Raji (cell line): ENCODE measurements around the gene MTR.

Experiments
- POLR2A ChIP-seq: IDR thresholded peaks from 2 replicates; pipeline ENCODE4 v1.6.1; 2011; ENCODE audit warnings: low read depth, low read length, control low read depth; ENCODE audit not compliant: insufficient read depth

The MTR gene

DNA sequence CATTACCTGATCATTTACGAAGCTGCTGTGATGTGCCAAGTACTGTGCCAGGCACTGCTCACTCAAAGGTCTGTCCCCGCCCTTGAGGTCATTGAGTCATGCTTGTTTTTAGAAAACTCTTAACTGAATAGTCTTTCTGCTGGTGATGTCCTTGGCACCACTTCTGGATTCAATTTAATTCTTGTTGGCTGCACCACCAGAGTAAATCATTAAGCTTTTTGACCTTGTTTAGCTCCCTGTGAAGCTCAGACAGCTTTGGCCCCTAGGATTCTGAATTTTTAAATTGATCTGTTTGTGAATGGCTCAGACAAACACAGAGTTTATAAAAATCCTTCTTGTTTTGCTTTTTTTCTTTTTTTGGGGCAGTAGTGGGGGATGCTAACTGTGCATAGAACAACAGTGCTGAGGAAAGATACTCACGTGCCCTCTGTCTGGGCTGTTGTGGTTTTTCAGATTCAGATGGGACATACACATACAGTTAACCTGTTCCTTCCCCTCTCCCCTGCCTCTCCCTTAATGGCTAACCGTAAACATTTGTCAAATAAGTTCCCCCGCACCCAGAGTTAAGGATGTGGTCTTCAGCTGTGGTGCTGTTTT is 67.6 kb downstream of the MTR start:
- TF ChIP-seq POLR2A, result no peak

DNA sequence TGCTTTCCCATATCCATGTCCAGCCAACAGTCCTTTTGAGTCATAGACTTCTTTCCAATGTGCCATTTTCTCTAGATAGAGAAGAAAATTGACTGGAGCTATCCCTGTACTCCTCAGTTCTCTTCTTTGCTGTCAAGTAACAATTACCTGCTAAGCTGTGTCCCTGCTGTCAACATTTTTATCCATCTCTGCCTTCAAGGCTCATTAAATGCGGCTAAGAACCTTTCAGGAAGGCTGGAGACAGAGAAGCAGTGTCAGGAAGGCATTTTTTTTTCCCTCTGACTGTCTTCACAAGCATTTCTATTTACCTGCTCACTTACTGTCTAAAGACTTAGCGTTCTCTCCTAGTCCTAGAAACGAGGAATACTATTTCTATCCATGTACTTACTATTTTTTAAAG is 69.1 kb downstream of the MTR start:
- no peak for TF ChIP-seq POLR2A

DNA sequence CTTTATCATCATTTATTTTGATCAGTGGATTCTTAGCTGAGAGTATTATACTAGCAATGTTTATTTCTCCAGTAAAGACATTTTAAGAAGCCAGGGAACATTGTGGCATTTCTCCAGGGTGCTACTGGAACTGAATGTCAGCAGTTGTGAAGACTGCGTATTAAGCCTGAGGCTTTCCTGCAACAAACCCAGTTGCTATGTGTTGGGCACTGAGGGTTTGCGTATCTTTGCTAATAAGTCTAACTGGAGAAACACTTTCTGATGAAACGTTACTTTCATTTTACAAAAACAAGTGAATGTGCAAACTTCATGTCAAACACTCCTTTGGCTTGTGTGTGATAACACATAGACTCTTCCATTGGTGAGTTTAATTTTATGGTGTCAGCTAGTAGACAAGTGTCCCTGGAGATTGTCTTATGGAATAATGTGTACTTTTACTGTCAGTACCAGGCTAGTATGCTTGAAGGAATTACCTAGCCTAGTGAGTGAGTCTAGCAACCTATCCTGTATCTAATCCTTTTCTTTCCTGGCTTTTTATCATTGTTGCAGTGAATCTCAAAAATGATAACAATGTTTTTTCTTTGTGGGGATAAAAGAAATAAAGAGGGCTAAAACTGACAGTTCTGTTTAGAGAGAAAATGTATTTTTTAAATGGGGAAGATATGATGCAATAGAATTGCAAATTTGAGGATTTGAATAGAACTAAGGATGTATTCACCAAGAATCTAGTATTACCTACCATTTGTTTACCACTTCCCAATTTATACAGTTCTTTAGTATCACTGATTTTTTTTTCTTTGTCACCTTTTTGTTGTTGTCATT is 70.1 kb downstream of the MTR start:
- no peak for TF ChIP-seq POLR2A

DNA sequence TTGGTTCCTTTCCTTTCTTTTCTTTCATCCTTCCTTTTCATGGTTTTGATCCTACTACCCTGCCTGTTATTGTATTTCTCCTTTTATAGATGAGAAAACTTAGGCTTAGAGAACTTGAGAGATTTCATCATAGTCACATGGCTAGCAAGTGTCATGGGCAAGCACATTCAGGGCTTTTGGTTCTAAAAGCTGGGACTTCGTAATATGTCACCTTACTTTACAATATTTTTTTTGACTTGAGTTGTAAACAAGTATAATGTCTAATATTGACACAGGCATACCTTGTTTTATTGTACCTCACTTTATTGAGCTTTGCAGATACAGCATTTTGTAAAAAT is 70.7 kb downstream of the MTR start:
- TF ChIP-seq POLR2A, result no peak

DNA sequence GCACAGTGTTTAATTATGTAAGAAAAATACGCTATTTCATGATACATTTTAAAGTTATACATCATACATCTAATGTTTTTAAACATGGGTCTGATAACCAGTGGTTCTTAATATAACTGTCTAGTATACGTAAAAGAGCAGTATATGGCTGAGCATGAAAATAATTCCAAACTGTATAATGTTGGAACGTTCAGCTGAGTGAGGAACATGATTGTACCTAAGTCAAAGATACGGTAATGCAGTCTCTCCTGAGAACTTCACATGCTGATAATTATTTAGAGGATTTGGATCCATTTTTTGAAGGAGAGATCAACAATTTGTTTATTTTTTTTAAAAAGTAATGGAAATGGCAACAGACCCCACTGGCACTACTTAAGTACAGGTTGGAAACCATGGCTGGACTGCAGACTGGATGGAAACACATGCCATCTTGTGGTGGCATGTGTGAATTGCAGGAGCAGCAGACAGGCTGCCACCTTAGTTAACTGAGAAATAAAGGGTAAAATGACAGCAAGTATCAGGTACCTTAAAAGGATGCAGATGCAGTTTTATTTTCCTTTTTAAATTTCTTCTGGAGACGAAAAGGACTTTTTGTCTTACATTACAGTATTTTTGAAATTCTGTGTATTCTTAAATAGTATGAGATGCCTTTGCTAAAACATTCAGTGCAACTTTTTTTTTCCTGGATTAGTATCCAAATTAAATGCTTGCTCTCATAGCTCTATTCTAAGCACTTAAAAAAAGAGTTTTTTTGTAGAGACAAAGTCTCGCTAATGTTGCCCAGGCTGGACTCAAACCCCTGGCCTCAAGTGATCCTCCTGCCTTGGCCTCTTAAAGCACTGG is 73.8 kb downstream of the MTR start:
- TF ChIP-seq POLR2A, result no peak

DNA sequence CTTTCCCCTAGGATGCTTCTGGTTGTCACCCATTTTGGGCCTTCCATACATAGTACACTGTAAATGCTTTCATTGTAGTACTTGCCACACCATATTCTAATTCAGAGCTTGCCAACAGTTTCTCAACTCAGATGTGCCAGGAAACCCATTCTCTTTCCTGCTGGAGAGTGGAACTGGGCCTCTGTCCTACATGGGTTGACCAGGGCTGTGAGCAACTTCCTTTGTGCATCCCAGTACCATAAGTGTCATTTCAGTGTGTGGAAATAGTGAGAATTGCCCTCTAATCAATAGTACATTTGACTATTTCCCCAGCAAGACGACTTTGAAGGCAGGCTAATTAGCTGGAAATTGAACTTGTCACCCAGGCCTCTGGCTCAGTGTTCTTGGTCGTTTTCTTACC is 74.8 kb downstream of the MTR start:
- TF ChIP-seq POLR2A, result no peak

DNA sequence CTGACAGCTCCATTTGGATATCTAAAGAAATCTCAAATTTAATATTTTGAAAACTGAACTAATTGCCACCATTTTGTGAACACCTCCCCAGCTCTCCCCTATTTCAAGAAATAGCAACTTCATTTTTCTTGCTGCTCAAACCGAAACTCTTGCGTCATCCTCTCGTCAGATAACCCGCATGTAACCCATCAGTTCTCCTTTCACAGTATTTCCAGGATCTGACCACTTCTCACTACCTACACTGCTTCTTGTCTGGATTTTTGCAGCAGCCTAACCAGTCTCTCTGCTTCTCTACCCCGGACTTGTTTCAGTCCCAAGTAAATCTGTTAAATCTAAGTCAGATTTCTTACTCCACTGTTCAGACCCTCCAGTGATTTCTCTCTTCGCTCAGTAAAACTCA is 75.6 kb downstream of the MTR start:
- no peak for TF ChIP-seq POLR2A

DNA sequence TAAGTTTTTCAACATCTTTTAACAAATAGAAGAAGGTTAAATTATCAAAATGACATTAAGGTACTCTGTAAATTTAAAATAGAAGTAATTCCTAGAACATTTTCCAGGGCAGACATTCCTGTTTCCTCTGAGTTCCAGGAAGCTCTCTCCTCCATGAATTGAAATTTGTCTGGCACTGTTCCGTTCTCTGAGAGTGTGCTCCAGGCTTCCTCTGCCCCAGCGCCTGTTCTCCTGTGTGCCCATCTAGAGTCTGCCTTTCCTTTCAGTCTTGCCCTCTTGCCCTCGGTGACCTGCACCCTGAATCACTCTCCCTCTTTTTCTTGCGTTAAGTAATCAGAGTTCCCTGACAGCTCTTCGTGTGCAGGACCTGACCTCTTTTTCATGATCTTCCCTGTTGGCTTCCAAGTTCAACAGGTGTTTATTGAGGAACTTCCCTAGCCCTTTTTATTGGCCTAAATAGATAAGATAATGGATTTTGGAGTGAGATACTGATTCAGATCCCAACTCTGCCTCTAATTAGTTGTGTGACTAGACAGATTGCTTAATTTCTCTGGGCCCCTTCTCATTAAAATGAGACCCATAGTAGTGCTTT is 77.1 kb downstream of the MTR start:
- no peak for TF ChIP-seq POLR2A

DNA sequence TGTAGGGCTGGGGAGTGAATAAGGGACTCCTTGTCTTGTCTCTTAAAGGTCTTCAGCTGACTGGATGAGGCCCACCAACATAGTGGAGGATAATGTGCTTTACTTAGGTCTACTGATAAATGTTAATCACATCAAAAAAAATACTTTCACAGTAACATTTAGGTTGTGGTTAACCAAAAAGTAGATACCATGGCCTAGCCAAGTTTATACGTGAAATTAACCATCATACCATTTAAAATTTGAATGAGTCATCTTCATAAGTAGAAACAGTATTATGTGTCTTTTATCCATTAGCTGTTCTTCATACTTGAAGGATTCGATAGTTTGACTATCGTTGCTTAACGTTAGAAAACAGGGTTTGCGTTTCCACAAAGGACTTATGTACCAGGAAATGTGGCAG is 80.9 kb downstream of the MTR start:
- no peak for TF ChIP-seq POLR2A

DNA sequence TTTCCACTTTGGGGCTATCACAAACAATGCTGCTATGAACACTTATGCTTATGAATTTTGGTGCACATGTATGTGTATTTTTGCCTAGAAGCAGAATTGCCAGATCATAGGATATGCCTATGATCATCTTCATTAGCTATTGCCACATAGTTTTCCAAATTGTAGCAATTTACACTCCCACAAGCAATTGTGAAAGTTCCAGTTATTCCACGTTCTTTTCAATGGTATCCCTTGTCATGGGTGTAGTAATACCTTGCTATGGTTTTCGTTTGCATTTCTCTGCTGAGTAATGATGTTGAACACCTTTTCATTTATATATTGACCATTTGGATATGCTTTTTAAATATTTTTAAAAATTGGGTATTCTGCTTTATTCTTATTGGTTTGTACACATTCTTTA is 82.6 kb downstream of the MTR start:
- no peak for TF ChIP-seq POLR2A

DNA sequence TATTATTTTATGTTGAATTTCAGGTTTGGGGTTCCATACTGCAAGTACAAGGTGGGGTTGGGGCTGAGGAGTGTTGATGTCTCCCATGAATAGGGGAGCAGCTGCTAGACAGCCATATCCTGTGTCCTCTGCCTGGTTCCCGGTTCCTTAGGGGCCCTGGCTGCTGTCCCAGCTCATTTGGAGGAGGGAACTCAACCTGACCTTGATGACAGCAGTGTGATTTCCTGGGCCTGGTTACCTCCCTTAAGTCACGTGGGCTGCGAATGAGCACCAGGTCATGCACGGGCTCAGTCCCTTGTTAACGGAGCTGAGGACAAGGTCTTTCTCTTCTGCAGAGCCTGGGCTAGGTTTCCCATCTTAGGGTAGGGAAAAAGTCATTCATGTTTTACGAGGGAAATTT is 85.1 kb downstream of the MTR start:
- no peak for TF ChIP-seq POLR2A

DNA sequence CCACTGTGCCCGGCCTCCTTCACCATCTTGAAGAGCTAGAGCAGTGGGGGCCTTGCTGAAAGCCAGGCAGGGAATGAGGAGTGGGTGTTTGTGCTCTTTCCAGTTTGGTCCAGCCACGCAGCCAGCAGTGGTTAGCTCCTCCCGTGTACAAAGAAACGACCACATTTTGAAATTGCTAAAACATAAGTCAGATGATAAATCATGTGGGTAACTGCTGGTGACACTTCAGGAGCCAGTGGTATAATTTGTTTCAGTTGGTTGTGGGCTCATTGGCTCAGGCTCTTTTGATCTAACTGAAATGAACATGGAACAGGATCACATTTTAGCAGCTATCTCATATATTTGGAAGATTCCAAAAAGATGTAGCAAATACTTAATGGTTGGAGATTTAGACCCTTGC is 87.6 kb downstream of the MTR start:
- no peak for TF ChIP-seq POLR2A

DNA sequence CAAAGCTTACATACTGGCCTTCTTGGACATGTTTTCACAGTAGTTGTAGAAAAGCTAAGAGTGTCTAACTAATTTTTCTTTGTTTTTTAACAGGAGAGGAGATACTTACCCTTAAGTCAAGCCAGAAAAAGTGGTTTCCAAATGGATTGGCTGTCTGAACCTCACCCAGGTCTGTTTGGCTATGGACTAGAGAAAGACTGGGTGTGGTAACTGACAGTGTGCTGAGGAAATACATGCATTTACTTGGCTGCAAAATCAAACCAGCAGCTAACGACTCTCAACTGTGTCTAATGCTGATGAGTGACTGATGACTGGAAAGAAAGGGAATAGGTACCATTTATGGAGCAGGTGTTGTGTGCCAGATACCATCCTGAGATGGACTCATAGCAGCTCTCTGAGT is 91.1 kb downstream of the MTR start:
- TF ChIP-seq POLR2A, result no peak

DNA sequence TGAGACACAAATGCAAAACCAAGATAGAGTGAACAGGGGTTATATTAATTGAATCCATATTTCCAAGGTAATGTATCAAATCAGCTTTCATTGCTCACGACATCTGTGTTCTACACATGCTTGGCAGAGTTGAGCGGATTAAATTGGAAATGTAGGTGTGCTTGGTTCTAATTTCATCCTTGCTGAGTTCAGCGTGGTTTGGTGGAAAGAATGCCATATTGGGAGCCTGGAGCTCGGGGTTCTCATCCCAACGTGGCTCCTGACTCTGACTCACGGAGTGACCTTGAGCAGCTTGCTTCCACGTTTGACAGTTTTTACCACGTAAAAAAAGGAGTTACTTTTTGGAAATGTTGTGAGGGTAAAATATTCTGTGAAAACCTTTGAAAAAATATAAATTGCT is 92.0 kb downstream of the MTR start:
- no peak for TF ChIP-seq POLR2A

DNA sequence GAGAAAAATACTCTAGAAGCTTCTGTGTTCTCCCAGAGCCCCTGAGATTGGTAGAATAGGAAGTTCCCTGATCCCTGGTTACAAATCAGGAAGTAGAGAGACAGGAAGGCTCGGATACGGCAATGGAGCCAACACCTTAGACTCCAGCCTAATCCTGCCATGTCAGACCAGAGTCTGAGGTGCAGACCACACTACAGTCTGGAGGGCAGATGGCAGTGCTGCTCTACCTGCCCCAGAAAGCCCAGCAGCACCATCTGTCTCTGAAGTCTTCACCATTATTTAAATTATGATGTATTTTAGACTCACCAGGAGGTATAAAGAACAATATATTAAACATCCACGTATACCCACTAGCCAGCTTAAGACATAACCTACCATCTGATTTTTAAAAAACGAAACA is 93.0 kb downstream of the MTR start:
- TF ChIP-seq POLR2A, result no peak

DNA sequence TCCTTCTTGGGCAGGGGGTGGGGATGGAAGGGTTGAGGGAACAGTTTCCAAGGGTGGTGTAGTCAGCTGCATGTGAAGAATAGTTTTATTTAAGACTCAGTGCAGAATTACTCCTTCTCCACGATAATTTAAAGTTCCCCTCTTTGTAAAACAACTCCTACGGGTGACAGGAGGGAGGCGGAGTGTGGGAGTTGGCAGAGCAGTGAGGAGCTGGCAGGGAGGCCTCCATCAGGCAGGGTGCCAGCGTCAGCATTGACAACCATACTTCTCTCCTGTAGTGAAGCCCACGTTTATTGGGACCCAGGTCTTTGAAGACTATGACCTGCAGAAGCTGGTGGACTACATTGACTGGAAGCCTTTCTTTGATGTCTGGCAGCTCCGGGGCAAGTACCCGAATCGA is 93.8 kb downstream of the MTR start:
- no peak for TF ChIP-seq POLR2A
